Measurements from ENCODE around the gene PCIF1.

The PCIF1 gene

DNA sequence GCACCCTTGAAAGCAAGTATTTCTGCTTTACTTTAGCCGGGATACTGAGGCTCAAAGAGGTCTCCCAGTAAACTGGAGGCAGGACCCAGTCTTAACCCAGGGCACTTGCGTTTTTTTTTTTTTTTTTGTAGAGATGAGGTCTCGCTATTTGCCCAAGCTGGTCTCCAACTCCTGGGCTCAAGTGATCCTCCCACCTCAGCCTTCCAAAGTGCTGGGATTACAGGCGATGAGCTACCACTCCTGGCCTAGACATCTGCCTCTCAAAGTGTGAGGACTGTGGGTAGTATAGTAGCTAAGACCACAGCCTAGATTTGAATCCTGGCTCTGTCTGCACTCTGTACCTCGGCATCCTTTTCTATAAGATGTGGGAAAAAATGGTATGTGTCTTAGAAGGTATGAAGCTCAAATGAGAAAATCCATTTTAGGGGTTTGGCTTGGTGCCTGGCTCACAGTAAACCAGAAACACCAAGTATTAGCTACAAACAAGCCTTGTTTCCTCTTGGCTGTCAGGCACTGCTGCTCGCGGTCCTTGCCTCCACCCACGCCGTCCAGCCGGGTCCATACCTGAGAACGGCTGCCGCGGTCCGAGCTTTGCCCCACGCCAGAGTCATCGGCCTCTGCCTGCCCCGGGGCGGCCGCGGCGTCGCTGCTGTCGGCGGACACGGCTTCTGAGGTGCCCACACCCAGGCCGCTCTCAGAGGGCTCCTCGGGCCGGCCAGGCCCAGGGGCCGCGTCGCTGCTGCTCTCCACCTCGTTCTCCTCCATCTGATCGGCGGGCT is 36.4 kb downstream of the PCIF1 start:
- TF ChIP-seq, protein P1, sequence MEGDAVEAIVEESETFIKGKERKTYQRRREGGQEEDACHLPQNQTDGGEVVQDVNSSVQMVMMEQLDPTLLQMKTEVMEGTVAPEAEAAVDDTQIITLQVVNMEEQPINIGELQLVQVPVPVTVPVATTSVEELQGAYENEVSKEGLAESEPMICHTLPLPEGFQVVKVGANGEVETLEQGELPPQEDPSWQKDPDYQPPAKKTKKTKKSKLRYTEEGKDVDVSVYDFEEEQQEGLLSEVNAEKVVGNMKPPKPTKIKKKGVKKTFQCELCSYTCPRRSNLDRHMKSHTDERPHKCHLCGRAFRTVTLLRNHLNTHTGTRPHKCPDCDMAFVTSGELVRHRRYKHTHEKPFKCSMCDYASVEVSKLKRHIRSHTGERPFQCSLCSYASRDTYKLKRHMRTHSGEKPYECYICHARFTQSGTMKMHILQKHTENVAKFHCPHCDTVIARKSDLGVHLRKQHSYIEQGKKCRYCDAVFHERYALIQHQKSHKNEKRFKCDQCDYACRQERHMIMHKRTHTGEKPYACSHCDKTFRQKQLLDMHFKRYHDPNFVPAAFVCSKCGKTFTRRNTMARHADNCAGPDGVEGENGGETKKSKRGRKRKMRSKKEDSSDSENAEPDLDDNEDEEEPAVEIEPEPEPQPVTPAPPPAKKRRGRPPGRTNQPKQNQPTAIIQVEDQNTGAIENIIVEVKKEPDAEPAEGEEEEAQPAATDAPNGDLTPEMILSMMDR (IDR thresholded peaks at IDR 0.05; ENCODE audit: low read depth, low read length, missing control alignments): no peak
- DNase-seq (ENCODE audit: low read depth): no peak
- peak overlapping the region; percentile 96 for H3K4me3 ChIP-seq (ENCODE audit: low read depth, low read length)

DNA sequence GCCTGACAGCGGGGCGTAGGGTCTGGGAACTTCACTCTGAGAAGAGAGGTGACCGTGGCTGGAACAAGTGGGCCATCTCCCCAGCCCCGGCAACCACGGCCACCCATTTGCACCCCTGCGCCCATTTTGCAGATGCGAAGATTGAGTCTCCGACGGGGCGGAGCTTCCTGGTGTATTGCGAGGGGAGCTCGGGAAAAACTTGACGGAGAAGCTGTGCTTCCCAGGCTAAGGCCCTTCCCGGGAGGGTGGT is 36.9 kb downstream of the PCIF1 start:
- H3K4me3 ChIP-seq (ENCODE audit: low read depth, low read length): peak overlapping the region; percentile 96
- no peak for DNase-seq (ENCODE audit: low read depth)
- TF ChIP-seq, protein P1 (IDR thresholded peaks at IDR 0.05; ENCODE audit: low read depth, low read length, missing control alignments): no peak

DNA sequence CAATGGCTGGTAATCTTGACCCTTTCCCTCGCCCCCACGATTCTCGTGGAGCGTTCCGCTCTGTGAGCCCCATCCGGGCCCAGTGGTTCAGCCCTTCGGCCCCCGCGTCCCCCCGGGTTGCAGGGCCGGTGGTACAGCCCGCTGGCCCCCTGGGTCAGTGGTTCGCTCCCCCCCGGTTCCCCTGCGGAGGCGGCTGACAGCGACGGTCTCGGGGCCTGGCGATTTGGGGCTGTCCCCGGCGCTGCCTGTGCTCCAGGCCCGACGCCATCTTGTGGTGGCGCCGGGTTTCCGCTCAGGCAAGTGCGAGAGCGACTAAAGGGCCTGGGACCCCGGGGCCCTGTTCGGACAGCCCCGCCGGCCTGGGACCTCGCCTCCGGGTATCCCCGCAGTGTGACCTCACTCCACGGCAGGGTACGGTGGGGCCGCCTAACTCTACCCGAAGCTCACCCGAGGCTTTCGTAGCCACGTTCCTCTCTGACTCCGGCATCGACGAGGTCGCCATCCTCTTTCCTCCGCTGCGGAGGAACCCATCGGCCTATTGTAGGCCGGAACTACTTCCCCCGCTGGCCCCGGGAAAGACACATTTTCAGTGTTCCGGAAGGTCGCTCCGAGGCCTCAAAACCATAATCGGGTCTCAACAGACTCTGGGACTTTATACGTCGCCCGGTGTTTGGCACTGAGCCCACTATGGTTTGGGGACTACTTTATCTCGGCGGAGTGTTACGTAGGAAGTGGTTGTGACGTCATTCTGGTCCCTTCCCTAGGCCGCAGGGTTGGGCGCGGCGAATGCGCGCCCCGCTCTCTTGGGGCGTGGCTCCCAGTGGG is 37.4 kb downstream of the PCIF1 start, which contains the start of gene ZNF335:
ZNF335 (minus strand) TSS at position 529 of the 825 bp plus-strand sequence. CDS start 793 bp downstream, outside the sequence.
- TF ChIP-seq, protein P1 (IDR thresholded peaks at IDR 0.05; ENCODE audit: low read depth, low read length, missing control alignments): no peak
- peak within 1 kb of the TSS; percentile 96 for H3K4me3 ChIP-seq (ENCODE audit: low read depth, low read length)
- peak; percentile 92 for DNase-seq (ENCODE audit: low read depth)

DNA sequence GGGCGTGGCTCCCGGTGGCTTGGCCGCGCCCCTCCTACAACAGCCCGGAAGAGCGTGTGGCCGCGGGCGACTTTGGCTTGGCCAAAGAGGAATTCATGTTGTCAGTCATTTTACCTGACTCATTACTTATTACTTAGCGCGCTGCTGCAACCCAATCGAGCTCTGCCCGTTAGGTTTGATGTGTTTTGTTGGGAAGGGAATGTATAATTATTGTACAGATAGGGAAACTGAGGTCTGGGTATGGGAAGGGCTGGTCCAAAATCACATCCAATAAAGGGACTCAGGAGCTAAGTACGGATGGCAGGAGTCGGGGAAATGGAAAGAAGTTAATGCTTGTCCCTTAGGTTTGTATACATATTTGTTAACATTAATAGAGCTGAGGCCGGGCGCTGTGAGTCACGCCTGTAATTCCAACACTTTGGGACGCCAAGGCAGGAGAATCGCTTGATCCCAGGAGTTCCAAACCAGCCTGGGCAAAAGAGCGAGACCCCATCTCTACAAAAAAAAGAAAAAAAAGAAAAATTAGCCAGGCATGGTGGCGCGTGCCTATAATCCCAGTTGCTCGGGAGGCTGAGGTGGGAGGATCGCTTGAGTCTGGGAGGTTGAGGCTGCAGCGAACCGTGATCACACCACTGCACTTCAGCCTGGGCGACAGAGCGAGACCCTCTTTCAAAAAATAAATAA is 38.2 kb downstream of the PCIF1 start:
- no peak for DNase-seq (ENCODE audit: low read depth)
- TF ChIP-seq, protein P1 (IDR thresholded peaks at IDR 0.05; ENCODE audit: low read depth, low read length, missing control alignments): no peak
- H3K4me3 ChIP-seq (ENCODE audit: low read depth, low read length): peak overlapping the region; percentile 96

DNA sequence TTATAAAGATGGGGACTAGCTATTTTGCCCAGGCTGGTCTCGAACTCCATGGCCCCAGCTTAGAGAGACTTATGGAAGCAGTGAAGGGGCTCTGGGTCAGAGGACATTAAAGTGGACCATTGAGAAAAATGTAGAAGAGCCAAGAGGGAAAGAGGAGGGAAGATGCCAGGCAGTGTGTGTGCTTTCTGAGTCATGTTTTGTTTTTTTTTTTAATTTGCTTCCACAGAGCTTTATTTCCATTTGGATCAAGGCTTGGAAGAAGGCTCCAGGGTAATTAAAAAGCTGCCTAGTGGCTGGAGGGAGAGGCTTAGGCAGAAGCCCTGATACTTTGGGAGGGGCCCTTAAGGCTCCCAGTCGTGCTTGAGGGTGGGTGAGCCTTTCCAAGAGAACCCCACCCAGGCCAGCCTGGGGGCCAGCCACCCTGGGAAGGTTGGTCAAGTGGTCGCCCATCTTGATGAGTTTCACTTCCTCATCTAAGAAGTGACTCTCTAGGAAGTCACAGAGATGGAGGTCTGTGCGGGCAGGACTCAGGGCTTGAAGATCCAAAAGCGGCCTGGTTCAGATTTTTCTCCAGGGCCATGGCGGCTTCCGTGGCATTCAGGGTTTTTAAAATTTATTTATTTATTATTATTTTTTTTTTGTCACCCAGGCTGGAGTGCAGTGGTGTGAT is 40.5 kb downstream of the PCIF1 start:
- DNase-seq (ENCODE audit: low read depth): no peak
- no peak overlapping the region for H3K4me3 ChIP-seq (ENCODE audit: low read depth, low read length)
- TF ChIP-seq, protein P1 (IDR thresholded peaks at IDR 0.05; ENCODE audit: low read depth, low read length, missing control alignments): no peak

DNA sequence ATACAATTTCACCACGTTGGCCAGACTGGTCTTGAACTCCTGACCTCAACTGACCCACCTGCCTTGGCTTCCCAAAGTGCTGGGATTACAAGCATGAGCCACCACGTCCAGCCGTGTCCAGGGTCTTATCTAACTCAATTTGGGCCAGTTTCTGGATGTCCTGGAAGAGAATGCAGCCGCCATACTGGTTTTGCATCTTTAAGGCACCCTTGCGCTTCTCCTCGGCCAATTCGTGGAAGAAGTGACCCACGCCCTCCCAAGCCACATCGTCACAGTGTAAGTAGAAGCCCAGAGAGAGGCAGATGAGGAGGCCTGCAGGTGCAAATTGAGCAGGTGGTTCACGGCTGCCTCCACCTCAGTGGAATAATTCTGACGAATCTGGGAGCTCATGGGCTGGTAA is 41.2 kb downstream of the PCIF1 start:
- no peak for DNase-seq (ENCODE audit: low read depth)

More for the DNA sequence above, 41.2 kb downstream of the PCIF1 start:
- TF ChIP-seq, protein P1 (IDR thresholded peaks at IDR 0.05; ENCODE audit: low read depth, low read length, missing control alignments): no peak
- H3K4me3 ChIP-seq (ENCODE audit: low read depth, low read length): no peak overlapping the region
